GM15510 (cell line): ENCODE measurements around the gene GRIK3.

ENCODE experiments used
- POLR2A ChIP-seq: IDR thresholded peaks from 3 replicates; pipeline ENCODE4 v1.6.1; 2011; ENCODE audit warnings: borderline replicate concordance; ENCODE audit not compliant: insufficient read length; ENCODE audit errors: extremely low read depth

GRIK3 gene

GRCh38 chr1:36769886-36770830 lies 264.2 kb downstream of the GRIK3 start:
- TF ChIP-seq POLR2A, result no peak

DNA sequence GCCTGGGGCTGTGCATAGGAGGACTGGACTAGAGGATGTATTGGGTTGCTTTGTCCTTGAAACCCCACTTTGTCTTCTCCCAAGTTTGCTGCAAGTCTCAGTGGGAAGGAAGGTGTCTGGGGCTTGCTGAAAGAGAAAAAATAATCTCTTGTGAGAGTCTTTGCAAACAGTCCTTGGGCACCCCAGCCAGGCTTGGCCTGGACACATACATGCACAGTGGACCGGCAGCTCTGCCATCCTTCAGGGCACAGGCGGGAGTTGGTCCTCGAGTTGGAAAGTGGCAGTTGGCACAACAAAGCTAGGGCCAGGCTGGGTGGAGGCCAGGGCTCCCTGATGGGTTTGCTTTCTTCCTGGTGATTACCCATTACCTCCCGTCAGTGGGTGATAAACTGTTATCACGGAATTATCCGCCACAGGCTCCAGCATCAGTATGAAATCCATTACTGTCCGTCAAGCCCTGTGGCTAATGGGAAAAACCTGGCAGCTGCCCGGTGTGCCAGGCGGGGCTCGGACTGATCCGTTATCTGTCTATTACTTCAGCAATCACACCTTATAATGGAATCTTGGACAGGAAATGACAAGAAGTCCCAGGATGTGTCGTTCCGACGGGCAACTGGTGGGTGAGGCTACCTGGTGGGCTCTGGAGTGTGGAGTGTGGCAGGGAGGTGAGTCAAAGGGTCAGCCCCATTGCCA lies 265.7 kb downstream of the GRIK3 start:
- TF ChIP-seq POLR2A, result no peak

DNA sequence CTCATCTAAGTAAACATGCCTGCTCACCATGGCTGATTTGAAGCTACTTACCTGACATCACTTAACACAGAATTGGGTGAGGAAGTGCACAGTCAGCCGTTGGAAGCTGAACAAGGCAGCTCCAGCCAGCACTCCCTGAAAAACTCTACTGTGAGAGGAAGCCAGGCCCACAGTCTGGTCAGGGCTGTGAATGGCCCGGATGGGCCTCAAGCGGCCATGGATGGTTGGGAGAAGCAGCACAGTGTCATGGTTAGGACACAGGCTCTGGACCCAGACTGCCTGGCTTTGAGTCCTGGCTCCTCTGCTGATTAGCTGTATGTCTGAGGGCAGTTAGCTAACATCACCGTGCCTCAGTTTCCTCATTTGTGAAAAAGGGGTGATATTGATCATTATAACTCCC lies 267.8 kb downstream of the GRIK3 start:
- no peak for TF ChIP-seq POLR2A

- no peak for TF ChIP-seq POLR2A
These were observed 268.5 kb downstream of the GRIK3 start for GRCh38 chr1:36765785-36766300.

GRCh38 chr1:36764798-36765197 lies 269.5 kb downstream of the GRIK3 start:
- TF ChIP-seq POLR2A, result no peak

- TF ChIP-seq POLR2A, result no peak
These were observed 270.5 kb downstream of the GRIK3 start for GRCh38 chr1:36763771-36764170.

DNA sequence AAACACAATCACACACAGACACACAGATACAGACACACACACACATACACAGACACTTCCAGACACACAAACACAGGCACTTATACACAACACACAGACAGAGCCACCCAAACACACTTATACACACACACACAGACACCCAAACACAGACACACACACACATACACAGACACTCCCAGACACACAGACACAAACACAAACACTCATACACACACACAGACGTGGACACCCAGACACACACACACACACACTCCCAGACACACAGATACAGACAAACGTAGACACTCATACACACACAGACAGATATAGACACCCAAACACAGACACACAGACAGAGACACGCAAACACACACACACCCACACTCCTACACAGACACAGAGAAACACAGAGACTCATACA lies 272.1 kb downstream of the GRIK3 start:
- no peak for TF ChIP-seq POLR2A

DNA sequence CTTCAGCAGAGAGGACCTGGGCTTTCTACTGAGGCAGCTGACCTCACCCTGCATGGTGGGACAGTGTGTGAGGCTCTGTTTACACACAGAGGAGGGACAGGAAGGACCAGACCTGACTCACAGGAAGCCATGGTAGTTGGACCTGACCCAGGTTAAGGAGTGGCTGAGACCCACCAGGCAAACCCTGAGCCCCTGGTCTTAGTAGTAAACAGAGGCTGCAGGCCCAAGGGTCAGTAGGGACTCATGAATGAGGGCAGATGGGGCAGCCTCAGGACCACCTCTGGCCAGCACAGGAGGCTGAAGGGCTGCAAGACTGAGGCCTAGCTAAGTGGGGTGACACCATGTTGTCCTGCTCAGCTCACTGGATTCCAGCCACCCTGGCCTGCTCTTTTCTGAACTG lies 273.2 kb downstream of the GRIK3 start:
- no peak for TF ChIP-seq POLR2A

- TF ChIP-seq POLR2A, result no peak
These were observed 274.2 kb downstream of the GRIK3 start for GRCh38 chr1:36760081-36760480.

- no peak for TF ChIP-seq POLR2A
These were observed 275.0 kb downstream of the GRIK3 start for GRCh38 chr1:36759355-36759754.

DNA sequence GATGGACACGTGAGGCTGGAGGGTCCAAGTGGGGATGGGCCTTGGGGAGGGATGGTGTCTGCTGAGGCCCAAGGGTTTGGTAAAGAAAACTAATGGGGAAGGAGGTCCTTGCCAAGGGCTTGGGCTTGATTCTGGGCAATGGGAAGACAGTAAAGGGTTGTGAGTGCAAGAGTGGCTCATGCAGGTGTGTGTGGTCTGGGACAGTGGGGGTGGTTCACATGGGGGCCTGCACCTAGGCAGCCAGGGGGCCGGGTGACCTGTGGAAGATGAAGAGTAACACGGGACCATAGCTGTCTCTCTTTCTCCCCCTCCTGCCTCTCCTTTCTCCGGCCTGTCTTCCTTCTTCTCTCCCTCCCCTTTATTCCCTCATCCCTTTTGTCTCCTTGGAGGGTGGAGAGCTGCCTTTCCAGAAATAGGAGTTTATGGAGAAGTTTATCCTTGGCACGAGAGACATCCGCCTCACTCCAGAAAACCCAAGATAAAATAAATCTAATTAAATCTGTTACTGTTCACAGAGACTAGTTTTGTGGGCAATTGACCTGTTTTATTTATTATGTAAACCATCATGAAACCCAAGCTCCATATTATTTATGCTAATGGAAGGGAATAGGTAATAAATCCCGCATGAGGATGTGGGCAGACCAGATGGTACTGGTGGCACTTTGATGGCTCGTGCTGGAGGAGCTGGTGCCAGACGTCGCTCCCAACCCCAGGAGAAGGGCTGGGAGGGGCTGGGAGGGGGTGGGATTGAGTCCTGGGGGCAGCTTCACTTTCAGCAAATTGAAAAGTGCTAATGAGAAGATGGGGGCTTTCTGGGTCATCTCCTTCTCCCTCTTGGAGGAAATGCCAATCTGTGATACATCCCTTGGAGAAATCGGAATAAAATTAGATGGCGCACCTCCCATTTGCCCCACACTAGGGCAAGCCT lies 278.7 kb downstream of the GRIK3 start:
- no peak for TF ChIP-seq POLR2A

DNA sequence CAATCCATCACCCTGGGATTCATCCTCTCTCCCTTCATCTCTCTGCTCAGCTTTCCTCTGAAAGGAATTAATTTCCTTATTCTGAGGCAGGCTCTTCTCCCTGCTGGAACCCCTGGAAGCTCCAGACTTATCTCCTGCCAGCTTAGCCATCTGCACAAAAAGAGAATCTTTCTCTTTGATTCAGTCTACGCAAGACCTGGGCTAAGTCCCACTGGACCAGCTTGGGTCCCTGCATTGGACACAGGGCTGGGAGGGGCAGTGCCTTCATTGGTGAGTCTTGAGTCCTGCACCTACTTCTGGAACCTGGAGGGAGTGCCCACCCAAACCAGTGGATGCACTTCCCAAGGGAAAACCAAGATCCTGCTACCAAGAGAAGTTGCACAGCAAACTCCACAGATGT lies 279.9 kb downstream of the GRIK3 start:
- no peak for TF ChIP-seq POLR2A

- TF ChIP-seq POLR2A, result no peak
These were observed 280.9 kb downstream of the GRIK3 start for GRCh38 chr1:36753451-36753850.

DNA sequence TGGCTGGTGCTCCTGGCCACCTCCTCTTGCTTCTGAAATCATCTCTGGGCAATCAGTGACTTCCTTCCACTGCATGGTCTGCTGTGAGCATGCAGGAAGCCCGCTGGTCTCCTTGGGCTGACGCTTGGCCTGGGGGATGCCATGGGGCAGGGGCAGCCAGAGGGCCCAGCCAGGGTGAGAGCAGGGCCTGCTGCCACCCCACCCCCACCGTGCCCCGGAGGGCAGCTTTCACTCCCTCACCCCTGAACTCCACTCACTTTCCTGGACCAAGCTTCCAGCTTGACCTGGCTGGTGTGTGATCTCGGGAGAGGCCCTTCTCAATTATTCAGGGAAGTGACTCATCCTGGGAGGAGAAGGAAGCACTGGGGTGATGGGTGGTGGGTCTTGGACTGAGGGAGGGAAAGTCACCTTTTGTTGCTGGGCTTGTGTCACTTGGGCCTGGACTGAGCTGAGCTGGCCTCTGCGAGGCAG lies 281.4 kb downstream of the GRIK3 start:
- no peak for TF ChIP-seq POLR2A

DNA sequence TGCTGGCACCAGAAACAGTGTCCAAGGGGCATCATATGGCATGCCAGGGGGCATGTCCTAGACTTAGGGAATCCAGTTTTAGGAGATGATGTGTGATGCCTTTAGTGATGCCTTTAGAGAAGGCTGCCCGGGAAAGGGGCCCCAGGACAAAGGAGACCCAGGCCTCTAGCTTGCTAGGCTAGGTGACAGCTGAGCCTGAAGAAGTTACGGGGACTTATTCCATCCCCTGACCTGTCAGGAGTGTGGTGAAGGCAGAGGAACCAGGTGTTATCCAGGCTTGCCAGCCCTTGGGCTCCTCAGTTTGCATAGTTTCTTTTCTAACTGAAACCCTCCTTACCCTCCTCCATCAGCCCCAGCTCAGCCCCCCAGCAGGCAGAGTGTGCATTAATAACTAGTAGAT lies 281.9 kb downstream of the GRIK3 start:
- TF ChIP-seq POLR2A, result no peak

DNA sequence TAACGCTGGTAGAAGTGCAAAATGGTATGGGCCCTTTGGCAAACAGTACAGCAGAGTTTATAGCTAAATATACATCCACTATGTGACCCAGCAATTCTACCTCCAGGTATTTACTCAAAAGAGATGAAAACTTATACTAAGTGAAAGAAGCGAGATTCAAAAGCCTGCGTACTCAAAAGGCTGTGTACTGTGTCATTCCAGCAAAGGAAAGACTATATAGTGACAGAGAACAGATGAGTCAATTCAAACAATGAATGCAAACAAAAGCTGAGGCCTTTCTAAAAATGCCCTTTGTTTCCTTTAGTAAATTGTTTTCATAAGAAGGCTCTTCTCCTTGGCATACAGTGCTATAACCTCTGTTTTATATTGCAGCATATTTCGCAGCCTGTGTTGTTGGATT lies 282.8 kb downstream of the GRIK3 start:
- no peak for TF ChIP-seq POLR2A

DNA sequence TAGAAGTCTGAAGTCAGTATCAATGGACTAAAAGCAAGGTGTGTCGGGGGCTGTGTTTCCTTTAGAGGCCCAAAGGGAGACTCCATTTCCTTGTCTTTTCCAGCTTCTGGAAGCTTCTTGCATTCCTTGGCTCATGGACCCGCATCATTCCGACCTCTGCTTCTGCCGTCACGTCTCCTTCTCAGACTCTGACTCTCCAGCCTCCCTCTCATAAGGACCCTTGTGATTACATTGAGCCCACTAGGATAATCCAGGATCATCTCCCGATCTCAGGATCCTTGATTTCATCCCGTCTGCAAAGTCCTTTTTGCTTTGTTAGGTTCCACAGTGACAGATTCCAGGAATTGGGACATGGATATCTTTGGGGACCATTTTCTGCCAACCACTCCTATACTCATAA lies 285.8 kb downstream of the GRIK3 start:
- TF ChIP-seq POLR2A, result no peak
